HG03442 (cell line): ENCODE measurements around the gene SAMD13.
A peak's percentile ranks its signal among the peaks of the same experiment; 100 is the strongest.

Experiments used
- ATAC-seq: cut with Tn5 transposase; IDR thresholded peaks from one replicate; pipeline ENCODE4 v1.9.1; 2021; ENCODE audit warnings: mild to moderate bottlenecking, moderate library complexity; ENCODE audit not compliant: unreplicated experiment

Gene SAMD13

DNA sequence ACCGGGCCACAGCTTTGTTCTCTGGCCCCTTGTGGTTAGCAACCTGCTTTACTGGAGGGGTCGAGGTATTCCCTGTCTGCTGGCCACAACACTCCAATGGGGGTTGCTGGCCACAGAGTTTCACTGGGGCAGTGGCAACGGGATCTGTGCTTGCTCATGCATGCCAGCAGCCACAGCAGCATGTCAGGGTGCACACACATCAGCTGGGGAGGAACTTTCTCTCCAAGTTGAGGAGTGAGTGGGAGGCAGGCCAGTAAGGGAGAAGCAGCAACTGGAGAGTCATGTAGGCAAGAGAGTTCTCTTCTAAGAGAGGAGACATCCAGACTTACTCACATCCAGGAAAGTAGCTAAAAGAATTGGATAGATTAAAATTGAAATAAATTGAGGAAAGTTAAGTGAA lies 38.0 kb downstream of the SAMD13 start:
- no peak for ATAC-seq

- no peak for ATAC-seq
Observed at GRCh38 chr1:84344286-84344685, 42.8 kb downstream of the SAMD13 start.

- no peak for ATAC-seq
Observed at GRCh38 chr1:84345220-84345619, 43.7 kb downstream of the SAMD13 start.

DNA sequence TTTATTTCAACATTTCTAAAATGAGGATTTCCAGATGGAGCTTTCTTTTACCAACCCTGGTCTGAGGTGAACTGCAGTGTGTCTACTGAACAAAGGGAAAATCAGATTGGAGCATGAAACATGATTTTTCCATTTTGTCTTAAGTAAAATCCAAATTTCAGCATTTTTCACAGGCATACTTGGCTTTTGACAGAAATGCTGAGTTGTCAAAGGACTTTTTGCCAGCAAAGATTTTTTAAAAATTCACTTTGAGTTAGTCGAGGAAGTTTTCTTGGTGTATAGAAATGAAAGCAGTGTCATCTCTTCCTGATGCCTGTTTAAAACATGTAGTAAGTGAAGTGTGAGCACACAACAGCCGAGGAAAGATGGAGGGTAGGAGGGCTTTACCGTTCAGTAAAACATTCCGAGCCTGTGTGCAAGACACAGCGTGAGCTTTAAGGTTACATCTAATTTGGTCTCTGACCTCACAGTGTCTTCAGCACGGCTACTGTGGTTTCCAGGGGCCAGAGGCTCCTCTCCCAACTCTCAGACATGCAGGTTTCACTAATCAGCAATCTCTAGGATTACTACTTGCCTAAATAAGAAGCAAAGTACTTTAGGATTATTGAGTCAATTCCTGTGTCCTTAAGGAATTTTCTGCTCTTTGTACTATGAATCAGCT lies 45.9 kb downstream of the SAMD13 start:
- ATAC-seq, result no peak

- ATAC-seq, result no peak
Observed at GRCh38 chr1:84347932-84348555, 46.5 kb downstream of the SAMD13 start.

DNA sequence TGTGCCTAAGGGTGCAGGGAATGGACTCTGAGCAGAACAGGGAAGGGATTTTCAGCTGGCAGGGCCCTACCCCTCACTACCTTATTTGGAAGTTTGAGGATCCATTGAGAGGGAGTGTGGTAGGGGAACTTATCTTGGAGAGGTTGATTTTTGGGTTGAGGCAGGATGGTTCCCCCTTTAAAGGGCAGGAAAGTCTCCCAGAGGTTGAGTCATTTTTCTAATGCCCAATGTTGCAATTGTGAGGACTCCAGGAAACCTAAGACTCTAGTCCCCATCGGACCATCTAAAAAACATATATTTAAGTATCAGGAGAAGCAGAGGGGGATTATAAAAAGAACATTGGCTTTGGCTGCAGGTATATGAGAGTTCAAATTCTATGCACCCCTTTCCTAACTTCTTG lies 47.3 kb downstream of the SAMD13 start:
- ATAC-seq, result no peak

DNA sequence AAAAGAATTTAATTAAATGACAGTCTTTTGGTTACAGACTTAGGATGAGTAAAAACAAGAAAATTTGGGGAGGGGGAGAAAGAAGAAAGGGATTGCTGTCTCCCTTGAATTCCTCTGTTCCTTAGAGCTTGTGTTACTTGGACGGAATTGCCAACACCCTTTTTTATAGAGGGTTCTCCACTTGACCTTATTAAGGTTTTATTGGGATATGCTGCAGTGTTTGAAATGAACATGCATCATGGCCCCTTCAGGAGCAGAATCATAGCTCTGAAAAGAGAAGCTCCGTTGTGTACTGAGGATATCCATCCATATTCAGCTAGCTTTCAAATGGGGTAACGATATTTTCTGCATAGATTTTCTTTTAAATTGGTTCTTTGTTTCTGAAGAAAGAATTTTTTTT lies 48.6 kb downstream of the SAMD13 start:
- no peak for ATAC-seq

DNA sequence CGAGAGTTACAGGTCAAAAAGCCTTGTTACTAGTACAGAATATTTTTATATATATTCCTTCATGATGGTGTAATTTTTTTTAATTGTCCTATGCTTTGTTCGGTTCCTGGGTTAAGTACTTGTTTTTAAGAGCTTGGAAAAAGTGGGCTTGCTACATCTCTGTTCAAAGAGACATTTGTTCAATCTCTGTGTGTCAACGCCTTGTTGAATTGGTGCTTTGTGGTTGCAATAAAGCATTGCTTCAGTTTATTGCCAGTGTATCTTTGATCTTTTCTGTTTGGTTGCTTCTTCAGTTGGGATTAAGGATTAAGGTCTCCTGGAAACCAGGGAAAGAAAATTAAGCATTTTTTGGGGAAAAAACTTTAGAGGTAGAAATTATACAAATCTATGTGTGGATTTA lies 49.0 kb downstream of the SAMD13 start:
- ATAC-seq, result no peak

DNA sequence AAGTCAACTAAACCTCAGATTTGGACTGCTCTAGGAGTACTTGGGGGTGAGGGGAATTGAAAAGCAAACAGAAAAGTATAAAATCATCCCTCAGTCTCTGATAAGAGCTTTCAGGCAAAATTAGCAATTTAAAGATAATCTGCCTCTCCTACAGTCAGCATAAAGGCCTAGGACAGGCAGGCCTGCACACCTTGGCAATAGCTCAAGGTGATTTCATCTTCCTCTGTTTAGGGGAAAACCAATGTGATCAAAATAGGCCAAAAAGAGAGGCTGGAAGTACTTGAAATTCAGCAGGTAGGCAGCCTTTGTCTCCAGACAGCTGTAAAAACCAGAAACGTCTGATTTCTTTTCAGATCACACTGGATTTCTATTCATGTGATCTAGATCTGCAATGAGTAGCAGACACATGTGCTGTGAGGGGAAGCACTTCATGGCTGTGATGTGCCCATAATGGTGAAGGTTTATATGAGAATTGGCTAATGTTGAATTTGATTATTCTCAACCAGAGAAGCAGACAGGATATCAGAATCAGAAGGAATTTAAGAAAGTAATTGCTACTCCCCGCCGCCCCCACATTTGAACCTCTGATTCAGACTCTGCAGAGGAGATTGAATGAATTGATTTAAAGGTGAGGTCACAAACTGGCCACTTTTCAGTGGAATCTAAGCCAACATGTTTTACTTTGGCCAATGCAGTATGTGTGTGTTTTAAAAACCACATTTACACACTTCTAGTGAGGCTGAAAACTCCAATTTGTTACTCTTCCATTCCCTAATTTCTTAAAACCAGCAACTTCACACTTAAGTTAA lies 51.0 kb downstream of the SAMD13 start:
- ATAC-seq, result no peak

DNA sequence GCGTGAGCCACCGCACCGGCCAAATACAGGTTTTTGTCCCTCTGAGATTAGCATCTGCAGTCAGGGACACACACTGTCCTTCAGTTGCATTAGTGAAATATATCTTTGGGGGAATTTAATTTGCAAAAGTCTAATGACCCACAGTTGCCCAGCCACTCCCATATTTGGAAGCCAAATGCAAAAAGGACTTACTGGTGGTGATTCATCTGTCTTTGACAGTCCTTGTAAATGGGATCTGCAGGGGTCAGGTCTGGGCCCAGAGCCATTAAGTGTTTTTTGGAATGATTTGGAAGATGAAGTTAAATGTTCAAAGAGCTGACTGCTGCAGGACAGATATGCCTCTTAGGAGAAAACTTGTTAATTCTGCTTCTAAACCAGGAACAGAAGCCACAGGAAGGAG lies 52.2 kb downstream of the SAMD13 start:
- no peak for ATAC-seq

- ATAC-seq, result no peak
Observed at GRCh38 chr1:84355556-84355955, 54.0 kb downstream of the SAMD13 start.

DNA sequence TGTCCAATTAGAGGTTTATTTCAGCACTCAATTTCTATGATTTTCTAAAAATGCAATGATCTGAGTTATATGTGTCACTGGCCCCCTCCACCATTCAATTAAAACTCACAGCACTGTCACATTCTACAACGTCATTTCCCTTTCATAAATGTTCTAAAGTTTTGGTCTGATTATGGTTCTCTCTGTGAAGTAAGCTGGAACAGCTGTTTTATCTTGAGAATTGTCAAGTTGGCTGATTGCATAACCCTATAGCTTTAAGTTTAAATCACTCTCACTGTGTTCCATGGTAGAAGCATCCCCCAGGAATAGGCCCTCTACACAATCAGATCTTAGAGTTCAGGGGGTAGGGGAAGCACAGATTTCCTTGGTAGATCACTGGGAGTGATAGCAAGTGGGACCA lies 55.4 kb downstream of the SAMD13 start:
- no peak for ATAC-seq

DNA sequence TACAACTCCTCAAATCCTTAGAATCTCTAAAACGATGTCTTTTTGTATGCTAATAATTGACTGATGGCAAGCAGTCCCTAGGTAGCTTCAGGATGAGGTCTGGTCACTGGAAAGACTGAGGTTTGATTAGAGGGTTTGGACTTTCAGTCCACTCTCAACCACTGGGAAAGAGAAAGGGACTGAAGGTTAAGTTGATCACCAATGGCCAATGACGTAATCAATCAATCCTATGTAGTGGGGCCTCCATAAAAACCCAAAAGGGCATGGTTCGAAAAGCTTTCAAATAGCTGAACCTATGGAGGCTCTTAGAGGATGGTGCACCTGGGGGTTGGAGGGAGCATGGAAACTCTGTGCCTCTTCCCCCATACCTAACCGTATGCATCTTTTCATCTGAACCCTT lies 57.2 kb downstream of the SAMD13 start:
- ATAC-seq, result no peak

- ATAC-seq, result no peak
Observed at GRCh38 chr1:84360316-84360715, 58.8 kb downstream of the SAMD13 start.

- ATAC-seq, result no peak
Observed at GRCh38 chr1:84361796-84362195, 60.3 kb downstream of the SAMD13 start.

DNA sequence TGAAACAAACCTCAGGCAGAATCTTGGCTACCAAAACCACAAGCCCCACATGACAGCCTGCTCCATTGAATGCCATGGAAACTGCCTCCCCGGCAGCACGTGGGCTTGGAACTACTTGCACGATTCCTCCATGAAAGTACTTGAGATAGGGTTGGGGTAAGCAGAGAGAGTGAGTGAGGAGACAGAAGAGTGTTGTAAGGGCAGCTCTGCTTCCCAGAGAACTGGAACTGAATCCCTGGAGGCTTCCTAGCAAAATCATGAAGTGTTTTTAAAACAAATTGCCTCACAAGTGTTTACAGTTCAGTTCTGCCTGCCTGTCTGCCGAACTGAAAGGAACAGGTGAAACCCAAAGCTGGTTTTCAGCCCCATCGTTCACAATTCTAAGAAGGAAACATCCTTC lies 61.5 kb downstream of the SAMD13 start:
- ATAC-seq, result no peak

- ATAC-seq, result no peak
Observed at GRCh38 chr1:84363622-84364021, 62.1 kb downstream of the SAMD13 start.

DNA sequence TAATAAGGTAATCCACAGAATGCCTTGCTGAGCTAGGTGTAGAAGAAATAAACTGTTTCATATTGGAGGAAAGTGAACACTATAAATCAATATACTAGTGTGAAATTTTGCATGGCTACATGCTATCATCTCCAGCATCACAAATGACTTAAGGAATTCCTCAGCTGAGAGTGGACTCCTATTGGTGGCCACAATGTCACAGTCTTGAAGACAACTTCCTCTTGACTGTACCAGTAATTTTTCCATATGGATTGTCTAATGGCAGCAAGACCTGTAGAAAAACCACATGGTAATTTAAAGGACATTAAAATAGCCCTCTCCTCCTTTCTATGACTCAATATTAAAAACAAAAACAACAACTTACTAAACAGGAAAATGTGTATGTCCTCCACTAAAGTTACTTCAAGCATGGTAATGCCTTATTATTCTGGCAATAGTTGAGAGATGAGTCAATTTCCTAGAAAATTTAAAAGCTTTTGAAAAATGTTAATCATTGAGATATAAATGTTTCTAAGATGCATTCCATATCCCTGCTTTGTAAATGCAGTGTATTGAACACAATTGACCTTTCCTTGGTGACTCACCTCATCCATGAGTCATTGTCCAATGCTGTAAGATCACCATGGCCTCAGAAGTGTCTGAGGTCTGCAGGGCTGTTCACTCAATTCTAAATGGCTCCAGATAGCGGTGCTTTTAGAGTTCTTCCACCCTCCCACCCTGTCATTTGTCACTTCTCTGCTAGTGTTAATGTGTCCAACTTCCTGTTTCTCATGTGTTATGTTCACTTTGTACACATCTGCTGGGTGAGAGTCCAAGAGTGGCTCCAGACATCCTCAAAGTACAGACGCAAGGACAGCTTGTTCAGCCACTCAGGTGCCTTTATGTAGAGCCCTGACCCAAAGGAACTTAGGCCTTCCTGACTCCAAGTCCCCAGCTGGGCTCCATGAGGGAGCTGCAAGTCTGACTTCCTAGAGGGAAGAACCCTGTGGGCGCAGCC lies 64.0 kb downstream of the SAMD13 start:
- peak; percentile 67 for ATAC-seq

GRCh38 chr1:84366786-84367185 lies 65.3 kb downstream of the SAMD13 start:
- ATAC-seq, result no peak

DNA sequence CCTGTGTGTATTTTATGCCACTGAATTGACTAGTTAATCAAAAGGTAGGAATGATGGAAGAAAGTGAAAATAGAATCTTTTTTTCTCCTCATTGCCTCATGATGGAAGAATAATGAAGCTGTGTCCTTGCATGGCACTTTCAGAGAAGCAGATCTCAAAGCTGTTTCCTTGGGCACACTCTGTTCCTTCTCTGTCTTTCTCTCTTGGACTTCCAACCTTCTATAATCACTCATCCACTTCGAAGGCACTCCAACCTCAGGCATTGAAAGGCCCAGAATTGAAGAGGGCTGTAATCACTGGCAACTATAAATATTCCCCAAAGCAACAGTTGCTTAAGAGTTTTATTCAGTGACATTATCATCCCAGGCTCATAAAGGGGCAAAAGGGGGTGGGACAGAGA lies 65.7 kb downstream of the SAMD13 start:
- ATAC-seq, result no peak

DNA sequence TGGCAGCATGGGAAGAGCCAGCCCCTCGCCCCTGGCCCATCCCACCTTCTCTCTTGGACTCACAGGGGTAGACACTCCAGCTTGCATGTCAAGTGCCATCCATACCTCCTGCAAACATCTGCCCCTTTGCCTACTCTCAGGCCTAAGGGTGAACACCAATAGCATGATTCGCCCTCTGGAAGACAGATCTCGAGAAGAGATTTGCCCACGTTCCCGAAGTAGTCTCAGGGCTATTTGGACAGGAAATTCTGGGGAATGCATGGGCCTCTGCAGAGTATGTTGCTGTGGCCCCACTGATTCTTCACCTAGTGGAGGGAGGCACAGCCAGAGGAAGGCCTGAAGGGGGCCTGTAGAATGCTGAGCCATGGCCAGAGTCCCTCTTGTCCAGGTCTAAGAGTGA lies 66.9 kb downstream of the SAMD13 start:
- ATAC-seq, result no peak
